T-cell (primary cell): ENCODE measurements around the gene TMEM132A. TPM values are rescaled to one million over a fixed set of nuclear protein-coding genes. Genes with fewer than 3 reads are reported as not detected.
A peak's percentile ranks its signal among the peaks of the same experiment; 100 is the strongest.

ENCODE experiments used
- ATAC-seq, 4 experiments: fragments of 200-7000 bp in 3 of 4; fragments of 150-1000 bp in 1 of 4; cut with Tn5 transposase; replicated peaks in 1 of 4; 1 replicate in 3 of 4; 2 replicates in 1 of 4; pipeline ENCODE4 v1.10.0; 2021; ENCODE audit warnings: moderate library complexity in 3 of 4, mild to moderate bottlenecking in 2 of 4, moderate number of reproducible peaks in 1 of 4
- CTCF ChIA-PET, 2 donors: fragments of 300-600 bp; sonication (Branson Sonifier 250); formaldehyde crosslinking; loops; one replicate each; lab custom pipeline; 2022; ENCODE audit warnings: antibody characterized with exemption in 2 of 2; lab: Charles Lee
- POLR2A ChIA-PET, 2 donors: fragments of 300-600 bp; sonication (Branson Sonifier 250); formaldehyde crosslinking; loops; one replicate each; lab custom pipeline; 2022; ENCODE audit warnings: antibody characterized with exemption in 2 of 2; lab: Charles Lee
- DNase-seq, 35 experiments: peaks; one replicate each; pipeline versions ENCODE4 v3.0.0 to v3.0.0-alpha.2; 2013 to 2023
- H3K27ac ChIP-seq: one replicate; pipeline ENCODE4 v1.5.1; 2013; ENCODE audit warnings: low read length
- H3K27me3 ChIP-seq, 2 experiments: replicated peaks in 1 of 2; 1 replicate in 1 of 2; 2 replicates in 1 of 2; pipeline versions ENCODE4 v1.6.1 to v1.7.0; 2013; ENCODE audit warnings: low read length in 1 of 2, mixed read lengths in 1 of 2; ENCODE audit not compliant: control insufficient read depth in 2 of 2, insufficient read depth in 2 of 2; ENCODE audit errors: extremely low read depth in 1 of 2
- H3K36me3 ChIP-seq, 2 donors: 1 replicate in 1 of 2; 2 replicates in 1 of 2; pipeline versions ENCODE4 v1.6.1 to v1.7.0; 2013; ENCODE audit warnings: low read length in 1 of 2; ENCODE audit not compliant: control insufficient read depth in 2 of 2, insufficient read depth in 1 of 2; ENCODE audit errors: extremely low read depth in 1 of 2
- H3K4me1 ChIP-seq, 2 experiments: 1 replicate in 1 of 2; 2 replicates in 1 of 2; pipeline versions ENCODE4 v1.6.1 to v1.7.0; 2013; ENCODE audit warnings: low read length in 2 of 2, mixed read lengths in 1 of 2; ENCODE audit not compliant: insufficient read depth in 2 of 2, control insufficient read depth in 1 of 2; ENCODE audit errors: extremely low read depth in 1 of 2
- H3K4me3 ChIP-seq, 2 donors: 1 replicate in 1 of 2; 2 replicates in 1 of 2; pipeline versions ENCODE4 v1.5.1 to v1.7.0; 2013; ENCODE audit warnings: mild to moderate bottlenecking in 2 of 2, low read length in 1 of 2, moderate library complexity in 1 of 2; ENCODE audit not compliant: control insufficient read depth in 1 of 2; ENCODE audit errors: extremely low read depth in 1 of 2
- H3K9me3 ChIP-seq: 2 replicates; pipeline ENCODE4 v1.7.0; 2013
- H3K27ac Mint-ChIP-seq, 2 donors: one replicate each; pipeline ENCODE4 v1.8.0; 2020 to 2021; ENCODE audit warnings: mild to moderate bottlenecking in 2 of 2, mixed read lengths in 2 of 2
- H3K27me3 Mint-ChIP-seq, 2 donors: one replicate each; pipeline ENCODE4 v1.8.0; 2021 to 2022; ENCODE audit warnings: mixed read lengths in 2 of 2
- H3K36me3 Mint-ChIP-seq: one replicate; pipeline ENCODE4 v1.8.0; 2021; ENCODE audit warnings: mixed read lengths
- H3K4me1 Mint-ChIP-seq, 3 donors: one replicate each; pipeline ENCODE4 v1.8.0; 2020 to 2022; ENCODE audit warnings: mixed read lengths in 3 of 3, mild to moderate bottlenecking in 1 of 3
- H3K4me3 Mint-ChIP-seq, 3 donors: one replicate each; pipeline ENCODE4 v1.8.0; 2020 to 2022; ENCODE audit warnings: mild to moderate bottlenecking in 3 of 3, mixed read lengths in 3 of 3, moderate library complexity in 3 of 3
- H3K9me3 Mint-ChIP-seq, 3 donors: one replicate each; pipeline ENCODE4 v1.8.0; 2020 to 2022; ENCODE audit warnings: mixed read lengths in 3 of 3
- WGBS: methylation state at CpG from one replicate; pipeline ENCODE4 v1.1.5; 2013; ENCODE audit warnings: missing lambda C conversion rate; ENCODE audit not compliant: insufficient coverage; 5-methylcytosine and 5-hydroxymethylcytosine counted together
- total RNA-seq, 35 experiments: library from RNA in 6 of 35; stranded (reverse) in 6 of 35; fragments of 120-200 nt in 1 of 35; gene quantifications; one replicate each; pipeline versions ENCODE4 v1.2.1 to v1.2.4 and lab custom pipeline; 2013 to 2026

TMEM132A gene
- total RNA-seq, 5 donors from 2014 or later (not counting 1 experiment from before 2014, with no cell fraction given) = 0.23 to 1.6 (median 1.2) TPM; not detected in 2

- Histone ChIP-seq H3K27me3 (no peaks in the 10 kb centered on the region), H3K4me1 (peaks cover 58 to 74% of the 10 kb centered on the region in 2 experiments), H3K36me3 (peaks cover 12 to 21% of the 10 kb centered on the region in 2 donors), H3K9me3 (no peaks in the 10 kb centered on the region), H3K4me3 (peak overlapping the region; percentile 79 to 98), H3K27ac (peak overlapping the region; percentile 85)
- Mint-ChIP-seq H3K27me3 (peaks cover 0 to 2% of the 10 kb centered on the region in 2 donors), H3K9me3 (no peaks in the 10 kb centered on the region), H3K4me1 (peaks cover 61 to 83% (median 70%) of the 10 kb centered on the region in 3 donors), H3K36me3 (peaks cover 43% of the 10 kb centered on the region), H3K4me3 (peak overlapping the region; percentile 92 to 94 (median 93)), H3K27ac (peak overlapping the region; percentile 95 to 96)
- ChIA-PET POLR2A (interaction anchor here (0.6 to 0.7 kb wide), 4 partner anchors 42 to 1647 kb away, joined by 3 to 5 read pairs (median 3); partner anchors contain the start of gene B3GAT3 (in 1 of the 2)), CTCF (no interaction called here)
- no peak for DNase-seq
- no CpG with 5 or more reads among the region's 6 CpGs for WGBS
- no peak for ATAC-seq
Observed at GRCh38 chr11:60974726-60975125, 50.5 kb downstream of the TMEM132A start.

- Histone ChIP-seq H3K27ac (peak overlapping the region; percentile 98), H3K4me1 (peaks cover 66 to 84% of the 10 kb centered on the region in 2 experiments), H3K27me3 (no peaks in the 10 kb centered on the region), H3K9me3 (no peaks in the 10 kb centered on the region), H3K4me3 (no peak overlapping the region), H3K36me3 (peaks cover 15 to 34% of the 10 kb centered on the region in 2 donors)
- POLR2A ChIA-PET = interaction anchor here (0.6 to 1.1 kb wide), 4 partner anchors 9 to 67 kb away, joined by 3 to 5 read pairs (median 4); no protein-coding TSS in a partner anchor
- CTCF ChIA-PET = interaction anchor here in 1 of 2 donors (0.9 kb wide), 1 partner anchor 142 kb away, joined by 3 read pairs; no protein-coding TSS in a partner anchor
- no peaks in the 10 kb centered on the region for H3K27me3 Mint-ChIP-seq
- peaks cover 50% of the 10 kb centered on the region for H3K36me3 Mint-ChIP-seq
- ATAC-seq = no peak
- H3K4me3 Mint-ChIP-seq = peak overlapping the region; percentile 69 to 94 (median 92)
- DNase-seq = no peak
- H3K9me3 Mint-ChIP-seq = no peaks in the 10 kb centered on the region
- WGBS = 63% methylated on average over 4 of the region's 4 CpGs
- peaks cover 70 to 88% (median 79%) of the 10 kb centered on the region in 3 donors for H3K4me1 Mint-ChIP-seq
- H3K27ac Mint-ChIP-seq = peak overlapping the region; percentile 90 to 96
Observed at GRCh38 chr11:60977224-60977623, 53.0 kb downstream of the TMEM132A start.

GRCh38 chr11:60977836-60978235 lies 53.6 kb downstream of the TMEM132A start:
- peak overlapping the region; percentile 19 to 20 for H3K4me3 ChIP-seq
- ATAC-seq = no peak
- no peaks in the 10 kb centered on the region for H3K27me3 ChIP-seq
- Mint-ChIP-seq H3K36me3 (peaks cover 52% of the 10 kb centered on the region), H3K4me3 (peak overlapping the region; percentile 69 to 94 (median 92)), H3K9me3 (no peaks in the 10 kb centered on the region), H3K27me3 (no peaks in the 10 kb centered on the region), H3K27ac (peak overlapping the region; percentile 90 to 96), H3K4me1 (peaks cover 76 to 94% (median 85%) of the 10 kb centered on the region in 3 donors)
- H3K36me3 ChIP-seq = peaks cover 15 to 39% of the 10 kb centered on the region in 2 donors
- H3K4me1 ChIP-seq = peaks cover 71 to 85% of the 10 kb centered on the region in 2 experiments
- DNase-seq = no peak
- ChIA-PET CTCF (interaction anchor here in 1 of 2 donors (0.9 to 1.0 kb wide), 2 partner anchors 15 to 141 kb away, joined by 3 read pairs; no protein-coding TSS in a partner anchor), POLR2A (interaction anchor here (1.0 to 1.1 kb wide), 2 partner anchors 9 kb away, joined by 3 read pairs; no protein-coding TSS in a partner anchor)
- no peaks in the 10 kb centered on the region for H3K9me3 ChIP-seq
- H3K27ac ChIP-seq = peak overlapping the region; percentile 98

GRCh38 chr11:60978546-60979380 lies 54.5 kb downstream of the TMEM132A start:
- Histone ChIP-seq H3K27me3 (no peaks in the 10 kb centered on the region), H3K4me1 (peaks cover 73 to 86% of the 10 kb centered on the region in 2 experiments), H3K36me3 (peaks cover 15 to 39% of the 10 kb centered on the region in 2 donors), H3K4me3 (peak overlapping the region; percentile 19 to 20), H3K9me3 (no peaks in the 10 kb centered on the region), H3K27ac (peak overlapping the region; percentile 98)
- peaks cover 55% of the 10 kb centered on the region for H3K36me3 Mint-ChIP-seq
- WGBS = 14% methylated on average over 1 of the region's 10 CpGs
- ChIA-PET POLR2A (interaction anchor here (0.5 to 1.1 kb wide), 5 partner anchors 16 to 131 kb away, joined by 3 to 4 read pairs (median 3); no protein-coding TSS in a partner anchor), CTCF (interaction anchor here (0.7 to 1.8 kb wide), 8 partner anchors 9 to 209 kb away, joined by 3 to 4 read pairs (median 3); partner anchors contain the start of gene TMEM109 (in 1 of the 2))
- H3K4me3 Mint-ChIP-seq = peak overlapping the region; percentile 59 to 94 (median 71)
- H3K9me3 Mint-ChIP-seq = no peaks in the 10 kb centered on the region
- DNase-seq (peak in 7 of 35 experiments; percentile 26 to 72 (median 37)), ATAC-seq (peak; percentile 32 to 45 (median 36))
- peaks cover 84 to 96% (median 93%) of the 10 kb centered on the region in 3 donors for H3K4me1 Mint-ChIP-seq
- H3K27me3 Mint-ChIP-seq = no peaks in the 10 kb centered on the region
- peak overlapping the region; percentile 90 to 96 for H3K27ac Mint-ChIP-seq

DNA sequence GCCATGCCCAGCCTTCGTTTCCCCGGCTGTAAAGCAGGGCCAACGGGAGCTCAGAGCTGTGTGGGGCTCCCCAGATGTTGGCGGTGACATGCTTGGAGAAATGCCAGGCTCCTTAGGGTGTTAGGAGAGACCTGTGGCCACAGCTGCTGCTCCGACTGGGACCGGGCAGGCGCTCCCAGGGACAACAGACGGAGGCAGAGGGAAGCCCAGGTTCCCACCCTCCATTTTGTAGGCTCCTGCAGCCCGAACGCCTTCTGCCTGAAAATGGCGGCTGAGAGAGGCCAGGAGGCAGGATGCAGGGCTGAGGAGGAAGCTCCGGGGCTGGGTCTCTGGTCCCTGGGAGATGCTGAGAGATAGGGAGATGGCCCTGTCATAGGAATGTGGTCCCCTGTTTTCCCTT lies 57.3 kb downstream of the TMEM132A start:
- POLR2A ChIA-PET = interaction anchor here (0.6 to 1.2 kb wide), 5 partner anchors 9 to 61 kb away, joined by 3 to 4 read pairs (median 3); no protein-coding TSS in a partner anchor
- H3K27ac ChIP-seq = peak overlapping the region; percentile 98
- no peaks in the 10 kb centered on the region for H3K27me3 Mint-ChIP-seq

More for the DNA sequence above, 57.3 kb downstream of the TMEM132A start:
- CTCF ChIA-PET = interaction anchor here in 1 of 2 donors (0.6 to 2.3 kb wide), 2 partner anchors 11 to 61 kb away, joined by 3 to 8 read pairs; partner anchors contain the start of gene CD6
- 71% methylated on average over 8 of the region's 12 CpGs for WGBS
- H3K4me1 Mint-ChIP-seq = peaks cover 91 to 97% (median 95%) of the 10 kb centered on the region in 3 donors
- peaks cover 15 to 35% of the 10 kb centered on the region in 2 donors for H3K36me3 ChIP-seq
- H3K4me1 ChIP-seq = peaks cover 77 to 96% of the 10 kb centered on the region in 2 experiments
- H3K36me3 Mint-ChIP-seq = peaks cover 48% of the 10 kb centered on the region
- H3K4me3 ChIP-seq = peak overlapping the region in 1 of 2 donors; percentile 32
- no peak for ATAC-seq
- DNase-seq = peak in 1 of 35 experiments; percentile 40
- H3K9me3 ChIP-seq = no peaks in the 10 kb centered on the region
- no peaks in the 10 kb centered on the region for H3K9me3 Mint-ChIP-seq
- H3K4me3 Mint-ChIP-seq = peak overlapping the region; percentile 56 to 94 (median 77)
- no peaks in the 10 kb centered on the region for H3K27me3 ChIP-seq
- peak overlapping the region; percentile 95 to 96 for H3K27ac Mint-ChIP-seq
